Right renal cortex interstitium (tissue), 3 donors: ENCODE measurements around the gene DNAH1. TPM values are rescaled to one million over a fixed set of nuclear protein-coding genes. Genes with fewer than 3 reads are reported as not detected.

ENCODE experiments used
- DNase-seq, 3 donors: peaks; one replicate each; pipeline ENCODE4 v3.0.0-alpha.2; 2013; ENCODE audit warnings: low read depth in 3 of 3, low spot score in 2 of 3
- polyA plus RNA-seq, 3 donors: library from polyadenylated mRNA; unstranded; fragments of 120-200 nt; gene quantifications; one replicate each; pipeline ENCODE4 v1.2.1, GENCODE V29; 2013; ENCODE audit not compliant: insufficient read length in 3 of 3

The DNAH1 gene
- polyA plus RNA-seq, 3 donors = 6.5 to 8.1 (median 6.9) TPM

GRCh38 chr3:52384019-52384761 lies 68.1 kb downstream of the DNAH1 start:
- DNase-seq = no peak

- peak in 1 of 3 donors; percentile 41 for DNase-seq
Observed at GRCh38 chr3:52385157-52385556, 69.0 kb downstream of the DNAH1 start.

GRCh38 chr3:52387481-52387880 lies 71.4 kb downstream of the DNAH1 start:
- no peak for DNase-seq

- DNase-seq = no peak
Observed at GRCh38 chr3:52388348-52388821, 72.3 kb downstream of the DNAH1 start.

- DNase-seq = no peak
Observed at GRCh38 chr3:52388933-52389332, 72.8 kb downstream of the DNAH1 start.

- no peak for DNase-seq
Observed at GRCh38 chr3:52391096-52391495, 75.0 kb downstream of the DNAH1 start.

- DNase-seq = no peak
Observed at GRCh38 chr3:52392216-52392930, 76.3 kb downstream of the DNAH1 start.

- DNase-seq = no peak
Observed at GRCh38 chr3:52393131-52393807, 77.2 kb downstream of the DNAH1 start.

- no peak for DNase-seq
Observed at GRCh38 chr3:52393959-52394670, 78.0 kb downstream of the DNAH1 start.

GRCh38 chr3:52394751-52395502 lies 78.8 kb downstream of the DNAH1 start:
- no peak for DNase-seq

GRCh38 chr3:52395503-52395865 lies 79.4 kb downstream of the DNAH1 start:
- no peak for DNase-seq

GRCh38 chr3:52396011-52396906 lies 80.1 kb downstream of the DNAH1 start:
- no peak for DNase-seq

GRCh38 chr3:52396907-52397591 lies 80.9 kb downstream of the DNAH1 start:
- DNase-seq = no peak

- DNase-seq = no peak
Observed at GRCh38 chr3:52397676-52398399, 81.7 kb downstream of the DNAH1 start.

- no peak for DNase-seq
Observed at GRCh38 chr3:52398670-52399081, 82.6 kb downstream of the DNAH1 start.

- DNase-seq = no peak
Observed at GRCh38 chr3:52399131-52399530, 83.0 kb downstream of the DNAH1 start.

- DNase-seq = no peak
Observed at GRCh38 chr3:52399593-52399992, 83.5 kb downstream of the DNAH1 start.

GRCh38 chr3:52400275-52400793 lies 84.2 kb downstream of the DNAH1 start:
- DNase-seq = no peak
